Measurements from ENCODE around the gene TNFRSF13B. TPM values are rescaled to one million over a fixed set of nuclear protein-coding genes. Genes with fewer than 3 reads are reported as not detected.

The TNFRSF13B gene
- total and polyA plus RNA-seq, 2 experiments from 2014 or later: 0.24 TPM; not detected in 1

DNA sequence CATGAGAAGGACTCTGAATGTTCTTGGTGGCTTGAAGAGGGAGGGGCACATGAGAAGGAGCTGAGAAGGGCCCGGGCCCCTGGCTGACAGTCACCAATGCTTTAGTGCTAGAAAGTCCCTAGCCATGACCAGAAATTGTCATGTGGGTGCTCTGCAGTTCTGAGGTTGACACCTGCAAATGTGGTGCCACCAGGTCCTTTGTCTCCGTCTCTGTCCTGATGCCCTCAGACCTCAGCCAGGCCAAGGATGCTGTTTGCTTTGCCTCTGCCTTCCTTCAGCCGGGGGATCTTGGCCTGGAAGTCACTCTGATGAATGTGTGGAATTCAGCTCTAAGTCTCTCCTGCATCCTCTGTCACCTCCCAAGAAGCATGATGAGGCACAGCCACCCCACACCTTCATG lies 63.6 kb downstream of the TNFRSF13B start:
- Histone ChIP-seq H3K4me1 (ENCODE audit: insufficient read depth) (no peaks in the 10 kb centered on the region), H2AFZ (no peak overlapping the region), H3K4me3 (no peak overlapping the region), H3K9me2 (ENCODE audit: insufficient read depth) (no peaks in the 10 kb centered on the region), H3K79me2 (replicated peaks; ENCODE audit: insufficient read depth) (no peaks in the 10 kb centered on the region), H3K27me3 (ENCODE audit: insufficient read depth) (no peaks in the 10 kb centered on the region), H4K20me1 (replicated peaks; ENCODE audit: insufficient read depth) (no peaks in the 10 kb centered on the region), H3F3A (replicated peaks; ENCODE audit: low read depth) (no peaks in the 10 kb centered on the region), H3K27ac (ENCODE audit: low read depth) (no peak overlapping the region), H3K4me2 (no peak overlapping the region), H3K36me3 (ENCODE audit: insufficient read depth) (no peaks in the 10 kb centered on the region)
- H3K27me3 Mint-ChIP-seq (ENCODE audit: insufficient read depth, low read depth, poor library complexity): no peaks in the 10 kb centered on the region
- peaks cover 15% of the 10 kb centered on the region for H3K4me1 Mint-ChIP-seq
- H3K36me3 Mint-ChIP-seq (ENCODE audit: low read depth): no peaks in the 10 kb centered on the region; the same call in 2 of the 3 replicates
- no peak for ATAC-seq
- DNase-seq (ENCODE audit: low spot score): no peak
- no peak overlapping the region for H3K27ac Mint-ChIP-seq
- H3K9me3 Mint-ChIP-seq: peaks cover 4% of the 10 kb centered on the region; the same call in 1 of the 3 replicates
- H3K4me3 Mint-ChIP-seq: no peak overlapping the region
- TF ChIP-seq, protein P1, sequence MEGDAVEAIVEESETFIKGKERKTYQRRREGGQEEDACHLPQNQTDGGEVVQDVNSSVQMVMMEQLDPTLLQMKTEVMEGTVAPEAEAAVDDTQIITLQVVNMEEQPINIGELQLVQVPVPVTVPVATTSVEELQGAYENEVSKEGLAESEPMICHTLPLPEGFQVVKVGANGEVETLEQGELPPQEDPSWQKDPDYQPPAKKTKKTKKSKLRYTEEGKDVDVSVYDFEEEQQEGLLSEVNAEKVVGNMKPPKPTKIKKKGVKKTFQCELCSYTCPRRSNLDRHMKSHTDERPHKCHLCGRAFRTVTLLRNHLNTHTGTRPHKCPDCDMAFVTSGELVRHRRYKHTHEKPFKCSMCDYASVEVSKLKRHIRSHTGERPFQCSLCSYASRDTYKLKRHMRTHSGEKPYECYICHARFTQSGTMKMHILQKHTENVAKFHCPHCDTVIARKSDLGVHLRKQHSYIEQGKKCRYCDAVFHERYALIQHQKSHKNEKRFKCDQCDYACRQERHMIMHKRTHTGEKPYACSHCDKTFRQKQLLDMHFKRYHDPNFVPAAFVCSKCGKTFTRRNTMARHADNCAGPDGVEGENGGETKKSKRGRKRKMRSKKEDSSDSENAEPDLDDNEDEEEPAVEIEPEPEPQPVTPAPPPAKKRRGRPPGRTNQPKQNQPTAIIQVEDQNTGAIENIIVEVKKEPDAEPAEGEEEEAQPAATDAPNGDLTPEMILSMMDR (conservative IDR thresholded peaks at IDR 0.05; ENCODE audit: low read depth in 2 of 2): no peak
- TF ChIP-seq, protein P2, sequence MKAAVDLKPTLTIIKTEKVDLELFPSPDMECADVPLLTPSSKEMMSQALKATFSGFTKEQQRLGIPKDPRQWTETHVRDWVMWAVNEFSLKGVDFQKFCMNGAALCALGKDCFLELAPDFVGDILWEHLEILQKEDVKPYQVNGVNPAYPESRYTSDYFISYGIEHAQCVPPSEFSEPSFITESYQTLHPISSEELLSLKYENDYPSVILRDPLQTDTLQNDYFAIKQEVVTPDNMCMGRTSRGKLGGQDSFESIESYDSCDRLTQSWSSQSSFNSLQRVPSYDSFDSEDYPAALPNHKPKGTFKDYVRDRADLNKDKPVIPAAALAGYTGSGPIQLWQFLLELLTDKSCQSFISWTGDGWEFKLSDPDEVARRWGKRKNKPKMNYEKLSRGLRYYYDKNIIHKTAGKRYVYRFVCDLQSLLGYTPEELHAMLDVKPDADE (IDR thresholded peaks at IDR 0.05): no peak
- TF ChIP-seq STAT1 (IDR thresholded peaks at IDR 0.05; ENCODE audit: unreplicated experiment) (no peak), NANOG (IDR thresholded peaks at IDR 0.05; ENCODE audit: borderline replicate concordance) (no peak), ZNF114 (CRISPR knock-in tag; IDR thresholded peaks at IDR 0.05) (no peak), CREB1 (CRISPR knock-in tag; IDR thresholded peaks at IDR 0.05; ENCODE audit: low read depth) (no peak), POLR2AphosphoS5 (IDR thresholded peaks at IDR 0.05; ENCODE audit: low read depth) (no peak), EZH2 (IDR thresholded peaks at IDR 0.05; ENCODE audit: low read depth, unreplicated experiment) (no peak), EZH2phosphoT487 (IDR thresholded peaks at IDR 0.05; ENCODE audit: unreplicated experiment) (no peak), JUNB (IDR thresholded peaks at IDR 0.05; ENCODE audit: unreplicated experiment) (no peak), ZNF331 (CRISPR knock-in tag; IDR thresholded peaks at IDR 0.05; ENCODE audit: low read depth) (no peak)
- TF ChIP-seq, protein P3, sequence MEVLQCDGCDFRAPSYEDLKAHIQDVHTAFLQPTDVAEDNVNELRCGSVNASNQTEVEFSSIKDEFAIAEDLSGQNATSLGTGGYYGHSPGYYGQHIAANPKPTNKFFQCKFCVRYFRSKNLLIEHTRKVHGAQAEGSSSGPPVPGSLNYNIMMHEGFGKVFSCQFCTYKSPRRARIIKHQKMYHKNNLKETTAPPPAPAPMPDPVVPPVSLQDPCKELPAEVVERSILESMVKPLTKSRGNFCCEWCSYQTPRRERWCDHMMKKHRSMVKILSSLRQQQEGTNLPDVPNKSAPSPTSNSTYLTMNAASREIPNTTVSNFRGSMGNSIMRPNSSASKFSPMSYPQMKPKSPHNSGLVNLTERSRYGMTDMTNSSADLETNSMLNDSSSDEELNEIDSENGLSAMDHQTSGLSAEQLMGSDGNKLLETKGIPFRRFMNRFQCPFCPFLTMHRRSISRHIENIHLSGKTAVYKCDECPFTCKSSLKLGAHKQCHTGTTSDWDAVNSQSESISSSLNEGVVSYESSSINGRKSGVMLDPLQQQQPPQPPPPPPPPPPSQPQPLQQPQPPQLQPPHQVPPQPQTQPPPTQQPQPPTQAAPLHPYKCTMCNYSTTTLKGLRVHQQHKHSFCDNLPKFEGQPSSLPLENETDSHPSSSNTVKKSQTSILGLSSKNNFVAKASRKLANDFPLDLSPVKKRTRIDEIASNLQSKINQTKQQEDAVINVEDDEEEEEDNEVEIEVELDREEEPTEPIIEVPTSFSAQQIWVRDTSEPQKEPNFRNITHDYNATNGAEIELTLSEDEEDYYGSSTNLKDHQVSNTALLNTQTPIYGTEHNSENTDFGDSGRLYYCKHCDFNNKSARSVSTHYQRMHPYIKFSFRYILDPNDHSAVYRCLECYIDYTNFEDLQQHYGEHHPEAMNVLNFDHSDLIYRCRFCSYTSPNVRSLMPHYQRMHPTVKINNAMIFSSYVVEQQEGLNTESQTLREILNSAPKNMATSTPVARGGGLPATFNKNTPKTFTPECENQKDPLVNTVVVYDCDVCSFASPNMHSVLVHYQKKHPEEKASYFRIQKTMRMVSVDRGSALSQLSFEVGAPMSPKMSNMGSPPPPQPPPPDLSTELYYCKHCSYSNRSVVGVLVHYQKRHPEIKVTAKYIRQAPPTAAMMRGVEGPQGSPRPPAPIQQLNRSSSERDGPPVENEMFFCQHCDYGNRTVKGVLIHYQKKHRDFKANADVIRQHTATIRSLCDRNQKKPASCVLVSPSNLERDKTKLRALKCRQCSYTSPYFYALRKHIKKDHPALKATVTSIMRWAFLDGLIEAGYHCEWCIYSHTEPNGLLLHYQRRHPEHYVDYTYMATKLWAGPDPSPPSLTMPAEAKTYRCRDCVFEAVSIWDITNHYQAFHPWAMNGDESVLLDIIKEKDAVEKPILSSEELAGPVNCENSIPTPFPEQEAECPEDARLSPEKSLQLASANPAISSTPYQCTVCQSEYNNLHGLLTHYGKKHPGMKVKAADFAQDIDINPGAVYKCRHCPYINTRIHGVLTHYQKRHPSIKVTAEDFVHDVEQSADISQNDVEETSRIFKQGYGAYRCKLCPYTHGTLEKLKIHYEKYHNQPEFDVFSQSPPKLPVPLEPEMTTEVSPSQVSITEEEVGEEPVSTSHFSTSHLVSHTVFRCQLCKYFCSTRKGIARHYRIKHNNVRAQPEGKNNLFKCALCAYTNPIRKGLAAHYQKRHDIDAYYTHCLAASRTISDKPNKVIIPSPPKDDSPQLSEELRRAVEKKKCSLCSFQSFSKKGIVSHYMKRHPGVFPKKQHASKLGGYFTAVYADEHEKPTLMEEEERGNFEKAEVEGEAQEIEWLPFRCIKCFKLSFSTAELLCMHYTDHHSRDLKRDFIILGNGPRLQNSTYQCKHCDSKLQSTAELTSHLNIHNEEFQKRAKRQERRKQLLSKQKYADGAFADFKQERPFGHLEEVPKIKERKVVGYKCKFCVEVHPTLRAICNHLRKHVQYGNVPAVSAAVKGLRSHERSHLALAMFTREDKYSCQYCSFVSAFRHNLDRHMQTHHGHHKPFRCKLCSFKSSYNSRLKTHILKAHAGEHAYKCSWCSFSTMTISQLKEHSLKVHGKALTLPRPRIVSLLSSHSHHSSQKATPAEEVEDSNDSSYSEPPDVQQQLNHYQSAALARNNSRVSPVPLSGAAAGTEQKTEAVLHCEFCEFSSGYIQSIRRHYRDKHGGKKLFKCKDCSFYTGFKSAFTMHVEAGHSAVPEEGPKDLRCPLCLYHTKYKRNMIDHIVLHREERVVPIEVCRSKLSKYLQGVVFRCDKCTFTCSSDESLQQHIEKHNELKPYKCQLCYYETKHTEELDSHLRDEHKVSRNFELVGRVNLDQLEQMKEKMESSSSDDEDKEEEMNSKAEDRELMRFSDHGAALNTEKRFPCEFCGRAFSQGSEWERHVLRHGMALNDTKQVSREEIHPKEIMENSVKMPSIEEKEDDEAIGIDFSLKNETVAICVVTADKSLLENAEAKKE (CRISPR knock-in tag; IDR thresholded peaks at IDR 0.05): no peak
- TF ChIP-seq, protein P4, sequence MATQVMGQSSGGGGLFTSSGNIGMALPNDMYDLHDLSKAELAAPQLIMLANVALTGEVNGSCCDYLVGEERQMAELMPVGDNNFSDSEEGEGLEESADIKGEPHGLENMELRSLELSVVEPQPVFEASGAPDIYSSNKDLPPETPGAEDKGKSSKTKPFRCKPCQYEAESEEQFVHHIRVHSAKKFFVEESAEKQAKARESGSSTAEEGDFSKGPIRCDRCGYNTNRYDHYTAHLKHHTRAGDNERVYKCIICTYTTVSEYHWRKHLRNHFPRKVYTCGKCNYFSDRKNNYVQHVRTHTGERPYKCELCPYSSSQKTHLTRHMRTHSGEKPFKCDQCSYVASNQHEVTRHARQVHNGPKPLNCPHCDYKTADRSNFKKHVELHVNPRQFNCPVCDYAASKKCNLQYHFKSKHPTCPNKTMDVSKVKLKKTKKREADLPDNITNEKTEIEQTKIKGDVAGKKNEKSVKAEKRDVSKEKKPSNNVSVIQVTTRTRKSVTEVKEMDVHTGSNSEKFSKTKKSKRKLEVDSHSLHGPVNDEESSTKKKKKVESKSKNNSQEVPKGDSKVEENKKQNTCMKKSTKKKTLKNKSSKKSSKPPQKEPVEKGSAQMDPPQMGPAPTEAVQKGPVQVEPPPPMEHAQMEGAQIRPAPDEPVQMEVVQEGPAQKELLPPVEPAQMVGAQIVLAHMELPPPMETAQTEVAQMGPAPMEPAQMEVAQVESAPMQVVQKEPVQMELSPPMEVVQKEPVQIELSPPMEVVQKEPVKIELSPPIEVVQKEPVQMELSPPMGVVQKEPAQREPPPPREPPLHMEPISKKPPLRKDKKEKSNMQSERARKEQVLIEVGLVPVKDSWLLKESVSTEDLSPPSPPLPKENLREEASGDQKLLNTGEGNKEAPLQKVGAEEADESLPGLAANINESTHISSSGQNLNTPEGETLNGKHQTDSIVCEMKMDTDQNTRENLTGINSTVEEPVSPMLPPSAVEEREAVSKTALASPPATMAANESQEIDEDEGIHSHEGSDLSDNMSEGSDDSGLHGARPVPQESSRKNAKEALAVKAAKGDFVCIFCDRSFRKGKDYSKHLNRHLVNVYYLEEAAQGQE (IDR thresholded peaks at IDR 0.05; ENCODE audit: unreplicated experiment): no peak
